ENCODE data around the gene AK3. TPM values are rescaled to one million over a fixed set of nuclear protein-coding genes. Genes with fewer than 3 reads are reported as not detected.

AK3 gene
- total RNA-seq, 2 donors from 2014 or later: 51.5 to 59.8 TPM

GRCh38 chr9:4734150-4734549 lies 6.9 kb downstream of the AK3 start:
- 87% methylated on average over 2 of the region's 2 CpGs; no CpG with 5 or more reads in 1 of the 2 experiments for WGBS, 2 experiments (ENCODE audit: insufficient coverage in 1 of 2, insufficient read length in 1 of 2)

GRCh38 chr9:4732890-4733289 lies 8.1 kb downstream of the AK3 start:
- peaks cover 9% of the 10 kb centered on the region for H3K4me1 Mint-ChIP-seq
- WGBS, 2 experiments (ENCODE audit: insufficient coverage in 1 of 2, insufficient read length in 1 of 2): 100% methylated on average over 1 of the region's 1 CpG; no CpG with 5 or more reads in 1 of the 2 experiments
- H3K27ac Mint-ChIP-seq: no peak overlapping the region
- Histone ChIP-seq H3K36me3 (ENCODE audit: control insufficient read depth, insufficient read depth, low read length) (peaks cover 7% of the 10 kb centered on the region), H3K9me3 (ENCODE audit: control insufficient read depth, low read length) (no peaks in the 10 kb centered on the region), H3K4me1 (ENCODE audit: control insufficient read depth, insufficient read depth, low read length) (no peaks in the 10 kb centered on the region), H3K27me3 (ENCODE audit: control insufficient read depth, insufficient read depth, low read length, poor library complexity, severe bottlenecking) (no peaks in the 10 kb centered on the region), H3K4me3 (ENCODE audit: low read length) (no peak overlapping the region), H3K27ac (ENCODE audit: low read depth, low read length) (no peak overlapping the region), H3K9ac (ENCODE audit: extremely low read depth, low read length, poor library complexity, severe bottlenecking) (no peak overlapping the region)
- no peak overlapping the region for H3K4me3 Mint-ChIP-seq
- peaks cover 18% of the 10 kb centered on the region for H3K36me3 Mint-ChIP-seq (ENCODE audit: low read depth)
- no peak for TF ChIP-seq CTCF (conservative IDR thresholded peaks at IDR 0.05)
- no peaks in the 10 kb centered on the region for H3K27me3 Mint-ChIP-seq (ENCODE audit: insufficient read depth)
- H3K9me3 Mint-ChIP-seq: no peaks in the 10 kb centered on the region
- no peak for DNase-seq

More at GRCh38 chr9:4734150-4734549, 6.9 kb downstream of the AK3 start:
- Histone ChIP-seq H3K4me1 (ENCODE audit: control insufficient read depth, insufficient read depth, low read length) (peaks cover 3% of the 10 kb centered on the region), H3K27me3 (ENCODE audit: control insufficient read depth, insufficient read depth, low read length, poor library complexity, severe bottlenecking) (no peaks in the 10 kb centered on the region), H3K9ac (ENCODE audit: extremely low read depth, low read length, poor library complexity, severe bottlenecking) (no peak overlapping the region), H3K9me3 (ENCODE audit: control insufficient read depth, low read length) (no peaks in the 10 kb centered on the region), H3K4me3 (ENCODE audit: low read length) (no peak overlapping the region), H3K36me3 (ENCODE audit: control insufficient read depth, insufficient read depth, low read length) (peaks cover 7% of the 10 kb centered on the region), H3K27ac (ENCODE audit: low read depth, low read length) (no peak overlapping the region)
- no peaks in the 10 kb centered on the region for H3K9me3 Mint-ChIP-seq
- H3K4me3 Mint-ChIP-seq: no peak overlapping the region
- peaks cover 11% of the 10 kb centered on the region for H3K4me1 Mint-ChIP-seq
- no peak for TF ChIP-seq CTCF (conservative IDR thresholded peaks at IDR 0.05)
- H3K27me3 Mint-ChIP-seq (ENCODE audit: insufficient read depth): no peaks in the 10 kb centered on the region
- peaks cover 18% of the 10 kb centered on the region for H3K36me3 Mint-ChIP-seq (ENCODE audit: low read depth)
- no peak overlapping the region for H3K27ac Mint-ChIP-seq
- DNase-seq: no peak

GRCh38 chr9:4727593-4727992 lies 13.4 kb downstream of the AK3 start:
- H3K27me3 ChIP-seq (ENCODE audit: control insufficient read depth, insufficient read depth, low read length, poor library complexity, severe bottlenecking): no peaks in the 10 kb centered on the region
- H3K4me3 Mint-ChIP-seq: no peak overlapping the region
- H3K36me3 ChIP-seq (ENCODE audit: control insufficient read depth, insufficient read depth, low read length): peaks cover 26% of the 10 kb centered on the region
- WGBS, 2 experiments (ENCODE audit: insufficient coverage in 1 of 2, insufficient read length in 1 of 2): no CpG with 5 or more reads among the region's 1 CpG
- no peaks in the 10 kb centered on the region for H3K9me3 Mint-ChIP-seq
- peaks cover 20% of the 10 kb centered on the region for H3K36me3 Mint-ChIP-seq (ENCODE audit: low read depth)
- no peak overlapping the region for H3K27ac ChIP-seq (ENCODE audit: low read depth, low read length)
- H3K27me3 Mint-ChIP-seq (ENCODE audit: insufficient read depth): no peaks in the 10 kb centered on the region
- H3K9ac ChIP-seq (ENCODE audit: extremely low read depth, low read length, poor library complexity, severe bottlenecking): no peak overlapping the region
- H3K4me1 ChIP-seq (ENCODE audit: control insufficient read depth, insufficient read depth, low read length): no peaks in the 10 kb centered on the region
- no peaks in the 10 kb centered on the region for H3K9me3 ChIP-seq (ENCODE audit: control insufficient read depth, low read length)
- no peak for DNase-seq
- no peak overlapping the region for H3K4me3 ChIP-seq (ENCODE audit: low read length)
- H3K27ac Mint-ChIP-seq: no peak overlapping the region
- H3K4me1 Mint-ChIP-seq: peaks cover 9% of the 10 kb centered on the region
- TF ChIP-seq CTCF (conservative IDR thresholded peaks at IDR 0.05): no peak
